ENCODE data around the gene DIP2A.
A peak's percentile ranks its signal among the peaks of the same experiment; 100 is the strongest.
"Not testable (repeated sequence)": the region's sequence is repeated elsewhere in the genome, so short reads cannot be mapped to it uniquely, and the experiment has no call there.

The DIP2A gene

DNA sequence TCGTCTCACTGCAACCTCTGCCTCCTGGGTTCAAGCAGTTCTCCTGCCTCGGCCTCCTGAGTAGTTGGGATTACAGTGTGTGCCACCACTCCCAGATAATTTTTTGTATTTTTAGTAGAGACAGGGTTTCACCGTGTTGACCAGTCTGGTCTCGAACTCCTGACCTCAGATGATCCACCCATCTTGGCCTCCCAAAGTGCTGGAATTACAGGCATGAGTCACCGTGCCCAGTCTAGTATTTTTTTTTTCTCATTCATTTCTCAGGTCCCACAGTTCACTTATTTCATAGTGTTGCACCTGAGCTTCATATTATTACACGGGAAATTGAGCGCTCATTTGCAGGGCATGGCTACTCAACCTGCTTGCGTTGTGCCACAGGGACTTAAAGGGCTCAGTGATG is 68.7 kb downstream of the DIP2A start:
- not testable (repeated sequence) for DNase-seq (ENCODE audit: low read depth in 2 of 2)

DNA sequence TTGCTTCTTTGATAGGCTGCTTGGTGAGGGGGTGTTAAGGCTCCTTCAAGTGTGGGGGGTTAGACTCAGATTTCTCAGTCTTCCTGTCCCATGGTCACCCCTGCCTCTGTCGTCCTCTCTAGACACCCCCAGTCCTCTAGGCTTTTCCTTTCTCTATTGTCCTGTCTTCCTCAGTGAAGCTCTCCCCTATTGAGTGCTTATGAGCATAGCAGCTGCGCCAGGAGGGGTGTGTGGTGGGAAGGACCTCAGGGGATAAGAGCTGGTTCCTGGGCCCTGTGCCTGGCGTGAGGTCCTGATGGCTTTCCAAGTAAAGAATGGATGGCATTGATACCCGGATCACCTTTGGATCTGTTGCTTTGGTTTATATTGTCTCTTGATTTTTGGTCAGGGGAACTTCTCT is 69.1 kb downstream of the DIP2A start:
- DNase-seq (ENCODE audit: low read depth in 2 of 2), result no peak

- no peak for DNase-seq (ENCODE audit: low read depth in 2 of 2)
Observed at GRCh38 chr21:46532080-46532479, 73.4 kb downstream of the DIP2A start.

GRCh38 chr21:46537026-46537425 is 78.3 kb downstream of the DIP2A start:
- no peak for DNase-seq (ENCODE audit: low read depth in 2 of 2)

- no peak for DNase-seq (ENCODE audit: low read depth in 2 of 2)
Observed at GRCh38 chr21:46538262-46538661, 79.6 kb downstream of the DIP2A start.

GRCh38 chr21:46538851-46539666 is 80.4 kb downstream of the DIP2A start:
- DNase-seq (ENCODE audit: low read depth in 2 of 2), result no peak

GRCh38 chr21:46540087-46540710 is 81.5 kb downstream of the DIP2A start:
- no peak for DNase-seq (ENCODE audit: low read depth in 2 of 2)

- DNase-seq (ENCODE audit: low read depth in 2 of 2), result no peak
Observed at GRCh38 chr21:46542588-46543124, 84.0 kb downstream of the DIP2A start.

DNA sequence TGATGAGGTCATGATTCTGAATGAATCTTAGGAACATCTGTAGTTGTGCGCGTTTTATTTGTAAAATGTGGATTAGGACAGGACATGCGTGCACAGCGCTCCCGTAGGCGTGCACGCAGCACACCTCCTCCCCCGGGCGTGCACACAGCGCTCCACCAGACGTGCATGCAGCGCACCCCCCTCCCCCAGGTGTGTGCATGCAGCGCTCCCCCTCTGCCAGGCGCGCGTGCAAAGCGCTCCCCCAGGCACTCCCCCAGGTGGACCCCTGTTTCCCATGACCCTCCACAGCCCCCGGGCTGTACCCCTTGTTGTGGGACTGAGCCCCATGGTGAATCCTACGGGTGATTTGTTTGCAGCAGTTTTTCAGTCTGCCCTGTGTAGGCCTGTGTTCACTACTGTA is 84.6 kb downstream of the DIP2A start:
- DNase-seq (ENCODE audit: low read depth in 2 of 2), result no peak

- no peak for DNase-seq (ENCODE audit: low read depth in 2 of 2)
Observed at GRCh38 chr21:46544003-46544402, 85.3 kb downstream of the DIP2A start.

DNA sequence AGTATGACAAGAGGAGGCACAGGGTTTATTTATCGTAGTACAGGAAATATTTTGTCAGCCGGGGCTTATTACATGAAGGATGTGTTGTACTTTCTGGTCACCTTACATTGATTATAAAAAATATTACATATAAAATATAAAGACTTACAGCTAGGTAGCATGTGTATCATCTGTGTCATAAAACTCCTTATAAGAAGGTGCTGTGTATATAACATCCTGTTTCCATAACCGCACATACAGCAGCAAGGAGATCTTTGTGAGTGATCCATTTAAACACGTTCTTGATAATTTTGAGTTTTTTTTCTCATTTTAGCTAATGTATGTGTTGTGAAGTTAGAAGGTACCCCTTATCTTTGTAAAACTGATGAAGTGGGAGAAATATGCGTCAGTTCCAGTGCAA is 86.1 kb downstream of the DIP2A start:
- no peak for DNase-seq (ENCODE audit: low read depth in 2 of 2)

GRCh38 chr21:46545363-46545762 is 86.7 kb downstream of the DIP2A start:
- DNase-seq (ENCODE audit: low read depth in 2 of 2), result no peak

- no peak for DNase-seq (ENCODE audit: low read depth in 2 of 2)
Observed at GRCh38 chr21:46545911-46546310, 87.2 kb downstream of the DIP2A start.

GRCh38 chr21:46546799-46547198 is 88.1 kb downstream of the DIP2A start:
- DNase-seq (ENCODE audit: low read depth in 2 of 2), result no peak

- no peak for DNase-seq (ENCODE audit: low read depth in 2 of 2)
Observed at GRCh38 chr21:46549650-46550049, 91.0 kb downstream of the DIP2A start.

GRCh38 chr21:46550116-46550941 is 91.6 kb downstream of the DIP2A start:
- DNase-seq (ENCODE audit: low read depth in 2 of 2), result no peak

GRCh38 chr21:46551636-46552241 is 93.0 kb downstream of the DIP2A start:
- DNase-seq (ENCODE audit: low read depth in 2 of 2), result peak; percentile 21 to 36

GRCh38 chr21:46552274-46552673 is 93.6 kb downstream of the DIP2A start:
- DNase-seq (ENCODE audit: low read depth in 2 of 2), result no peak

GRCh38 chr21:46552865-46553379 is 94.2 kb downstream of the DIP2A start:
- DNase-seq (ENCODE audit: low read depth in 2 of 2), result no peak

GRCh38 chr21:46553993-46554392 is 95.3 kb downstream of the DIP2A start:
- DNase-seq (ENCODE audit: low read depth in 2 of 2), result no peak

DNA sequence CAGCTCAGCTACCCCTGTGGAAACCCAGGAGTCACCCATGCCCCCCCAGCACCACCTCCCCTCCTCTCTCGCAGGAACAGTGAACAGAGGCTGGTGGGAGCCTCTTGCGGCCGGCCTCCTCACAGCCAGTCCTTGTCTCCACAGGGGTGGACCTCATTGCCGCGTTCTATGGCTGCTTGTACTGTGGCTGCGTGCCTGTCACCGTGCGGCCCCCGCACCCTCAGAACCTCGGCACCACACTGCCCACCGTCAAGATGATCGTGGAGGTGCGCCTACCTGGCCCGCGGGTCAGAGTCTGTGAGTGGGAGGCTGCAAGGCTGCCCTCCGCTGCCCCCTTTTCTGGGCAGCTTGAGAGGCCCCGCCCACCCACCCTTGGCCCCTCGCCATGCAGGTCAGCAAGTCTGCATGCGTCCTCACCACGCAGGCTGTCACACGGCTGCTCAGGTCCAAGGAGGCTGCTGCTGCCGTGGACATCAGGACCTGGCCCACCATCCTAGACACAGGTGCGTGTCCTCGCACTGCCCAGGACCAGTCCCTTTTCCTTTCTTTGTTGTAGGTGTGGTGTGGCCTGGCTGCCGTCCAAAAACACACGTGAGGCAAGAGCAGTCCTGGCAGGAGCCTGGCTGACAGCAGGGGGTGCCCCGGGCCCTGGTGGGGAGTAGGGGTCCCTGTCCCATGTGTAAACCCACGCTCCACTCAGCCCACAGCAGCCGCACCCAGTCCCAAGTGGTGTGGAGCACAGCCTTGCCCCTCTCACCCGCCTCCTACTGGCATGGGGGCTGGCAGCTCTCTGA is 95.9 kb downstream of the DIP2A start:
- no peak for DNase-seq (ENCODE audit: low read depth in 2 of 2)

Measured in stimulated activated CD8-positive, alpha-beta memory T cell treated with anti-CD3 and anti-CD28 coated beads, Interleukin-15, amount 100 ng/mL, for 48 hours (primary cell).